IPS DF 19.7 (cell line): Measurements from ENCODE around the gene SPG11.
A peak's percentile ranks its signal among the peaks of the same experiment; 100 is the strongest.
"Not testable (repeated sequence)": the region's sequence is repeated elsewhere in the genome, so short reads cannot be mapped to it uniquely, and the experiment has no call there.

Source experiments
- DNase-seq: peaks from one replicate; pipeline ENCODE4 v3.0.0-alpha.2; 2013; ENCODE audit warnings: low read depth, low spot score

SPG11 gene

GRCh38 chr15:44616974-44617373 lies 46.5 kb downstream of the SPG11 start:
- no peak for DNase-seq

GRCh38 chr15:44606740-44607139 lies 56.7 kb downstream of the SPG11 start:
- no peak for DNase-seq

- DNase-seq = no peak
These were observed 60.3 kb downstream of the SPG11 start for GRCh38 chr15:44603126-44603525.

GRCh38 chr15:44598892-44599291 lies 64.6 kb downstream of the SPG11 start:
- no peak for DNase-seq

GRCh38 chr15:44598066-44598465 lies 65.4 kb downstream of the SPG11 start:
- DNase-seq = no peak

- no peak for DNase-seq
These were observed 66.9 kb downstream of the SPG11 start for GRCh38 chr15:44596511-44597010.

GRCh38 chr15:44595656-44596510 lies 67.6 kb downstream of the SPG11 start:
- no peak for DNase-seq

- no peak for DNase-seq
These were observed 68.2 kb downstream of the SPG11 start for GRCh38 chr15:44595246-44595645.

GRCh38 chr15:44593042-44593736 lies 70.3 kb downstream of the SPG11 start:
- DNase-seq = no peak

- DNase-seq = no peak
These were observed 72.1 kb downstream of the SPG11 start for GRCh38 chr15:44591326-44591725.

- DNase-seq = no peak
These were observed 74.9 kb downstream of the SPG11 start for GRCh38 chr15:44588541-44588940.

- no peak for DNase-seq
These were observed 77.8 kb downstream of the SPG11 start for GRCh38 chr15:44585633-44586032.

GRCh38 chr15:44584162-44584749 lies 79.2 kb downstream of the SPG11 start:
- DNase-seq = peak; percentile 17

- no peak for DNase-seq
These were observed 83.4 kb downstream of the SPG11 start for GRCh38 chr15:44580105-44580504.

- DNase-seq = no peak
These were observed 88.7 kb downstream of the SPG11 start for GRCh38 chr15:44574734-44575133.

GRCh38 chr15:44573386-44573785 lies 90.1 kb downstream of the SPG11 start:
- no peak for DNase-seq

GRCh38 chr15:44570361-44570760 lies 93.1 kb downstream of the SPG11 start:
- no peak for DNase-seq

GRCh38 chr15:44569316-44569715 lies 94.1 kb downstream of the SPG11 start:
- DNase-seq = no peak

GRCh38 chr15:44568338-44568737 lies 95.1 kb downstream of the SPG11 start:
- no peak for DNase-seq

GRCh38 chr15:44566155-44566540 lies 97.3 kb downstream of the SPG11 start:
- DNase-seq = no peak

- no peak for DNase-seq
These were observed 97.9 kb downstream of the SPG11 start for GRCh38 chr15:44565387-44566154.

GRCh38 chr15:44560926-44561325 lies 102.5 kb downstream of the SPG11 start:
- DNase-seq = not testable (repeated sequence)
